Measurements from ENCODE around the gene TAOK3. TPM values are rescaled to one million over a fixed set of nuclear protein-coding genes. Genes with fewer than 3 reads are reported as not detected.
"Not testable (repeated sequence)": the region's sequence is repeated elsewhere in the genome, so short reads cannot be mapped to it uniquely, and the experiment has no call there.

The TAOK3 gene
- total RNA-seq, 2 donors from 2014 or later, result 39.5 to 50.5 TPM

DNA sequence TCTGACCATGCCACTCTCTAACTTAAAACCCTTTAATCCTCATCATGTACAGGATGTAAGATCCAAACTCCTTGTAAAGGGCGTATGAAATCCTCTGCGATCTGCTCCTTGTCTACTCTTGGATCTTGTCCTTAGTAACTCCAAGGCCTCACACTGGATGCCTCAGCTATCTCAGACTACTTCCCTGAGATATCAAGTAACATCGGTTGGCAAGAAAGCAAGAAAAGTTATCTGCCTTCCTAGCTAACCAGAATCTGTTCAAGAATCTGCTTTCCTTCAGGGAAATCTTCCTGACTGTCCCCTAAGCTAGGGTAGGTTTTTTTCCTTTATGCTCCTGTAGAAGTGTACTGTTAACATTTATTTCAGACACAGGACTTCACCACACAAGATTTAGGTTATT lies 82.6 kb downstream of the TAOK3 start:
- Histone ChIP-seq H3K4me3 (no peak overlapping the region), H3K9ac (ENCODE audit: low read depth in 2 of 2, low read length in 2 of 2) (no peak overlapping the region), H3K27ac (no peak overlapping the region), H3K4me1 (no peaks in the 10 kb centered on the region), H3K9me3 (no peaks in the 10 kb centered on the region), H3K36me3 (no peaks in the 10 kb centered on the region), H3K27me3 (no peaks in the 10 kb centered on the region)
- DNase-seq, result no peak
- intact Hi-C loops (cut with DNase I), result no loop called here
- TF ChIP-seq, protein P1, sequence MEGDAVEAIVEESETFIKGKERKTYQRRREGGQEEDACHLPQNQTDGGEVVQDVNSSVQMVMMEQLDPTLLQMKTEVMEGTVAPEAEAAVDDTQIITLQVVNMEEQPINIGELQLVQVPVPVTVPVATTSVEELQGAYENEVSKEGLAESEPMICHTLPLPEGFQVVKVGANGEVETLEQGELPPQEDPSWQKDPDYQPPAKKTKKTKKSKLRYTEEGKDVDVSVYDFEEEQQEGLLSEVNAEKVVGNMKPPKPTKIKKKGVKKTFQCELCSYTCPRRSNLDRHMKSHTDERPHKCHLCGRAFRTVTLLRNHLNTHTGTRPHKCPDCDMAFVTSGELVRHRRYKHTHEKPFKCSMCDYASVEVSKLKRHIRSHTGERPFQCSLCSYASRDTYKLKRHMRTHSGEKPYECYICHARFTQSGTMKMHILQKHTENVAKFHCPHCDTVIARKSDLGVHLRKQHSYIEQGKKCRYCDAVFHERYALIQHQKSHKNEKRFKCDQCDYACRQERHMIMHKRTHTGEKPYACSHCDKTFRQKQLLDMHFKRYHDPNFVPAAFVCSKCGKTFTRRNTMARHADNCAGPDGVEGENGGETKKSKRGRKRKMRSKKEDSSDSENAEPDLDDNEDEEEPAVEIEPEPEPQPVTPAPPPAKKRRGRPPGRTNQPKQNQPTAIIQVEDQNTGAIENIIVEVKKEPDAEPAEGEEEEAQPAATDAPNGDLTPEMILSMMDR (IDR thresholded peaks at IDR 0.05), result no peak

DNA sequence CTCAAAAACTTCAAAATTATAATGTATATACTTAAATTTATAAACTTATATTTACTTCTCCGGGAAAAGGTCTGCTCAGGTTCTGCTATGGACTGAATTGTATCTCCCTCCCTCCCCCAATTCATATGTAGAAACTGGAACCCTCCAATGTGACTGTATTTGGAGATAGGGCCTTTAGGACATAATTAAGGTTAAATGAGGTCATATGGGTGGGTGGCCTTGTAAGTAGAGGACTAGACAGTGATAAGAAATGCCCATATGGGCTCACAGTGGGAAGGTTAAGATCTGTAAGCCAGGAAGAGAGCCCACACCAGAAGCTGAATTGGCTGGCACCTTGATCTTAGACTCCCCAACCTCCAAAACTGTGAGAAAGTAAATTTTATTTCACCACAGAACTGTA lies 84.5 kb downstream of the TAOK3 start:
- no peak for DNase-seq
- intact Hi-C loops (cut with DNase I), result no loop called here
- H3K27me3 ChIP-seq, result no peaks in the 10 kb centered on the region
- H3K4me3 ChIP-seq, result no peak overlapping the region
- no peaks in the 10 kb centered on the region for H3K36me3 ChIP-seq
- H3K9ac ChIP-seq (ENCODE audit: low read depth in 2 of 2, low read length in 2 of 2), result no peak overlapping the region
- H3K4me1 ChIP-seq, result no peaks in the 10 kb centered on the region
- H3K9me3 ChIP-seq, result no peaks in the 10 kb centered on the region
- H3K27ac ChIP-seq, result no peak overlapping the region
- TF ChIP-seq, protein P1 (IDR thresholded peaks at IDR 0.05), result no peak

DNA sequence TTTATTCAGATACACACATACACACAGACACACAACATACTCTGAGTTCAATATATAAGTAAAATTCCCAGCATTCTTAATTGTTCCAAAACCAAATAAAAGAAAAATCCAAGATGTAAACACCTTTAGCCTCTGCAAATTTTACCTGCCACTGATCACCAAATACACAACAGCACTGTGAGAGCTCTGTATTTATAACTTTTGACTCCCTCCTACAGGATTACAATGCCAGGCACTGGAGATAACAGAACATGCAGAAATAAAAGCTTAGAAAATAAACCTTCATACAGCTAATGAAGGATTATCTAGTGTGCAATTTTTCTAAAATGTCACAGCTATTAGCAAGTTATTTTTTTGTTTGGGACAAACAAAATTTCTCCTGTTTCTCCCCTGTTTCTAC lies 85.0 kb downstream of the TAOK3 start:
- intact Hi-C loops (cut with DNase I), result no loop called here
- no peaks in the 10 kb centered on the region for H3K9me3 ChIP-seq
- H3K4me3 ChIP-seq, result no peak overlapping the region
- no peaks in the 10 kb centered on the region for H3K27me3 ChIP-seq
- H3K27ac ChIP-seq, result no peak overlapping the region
- H3K4me1 ChIP-seq, result no peaks in the 10 kb centered on the region
- TF ChIP-seq, protein P1 (IDR thresholded peaks at IDR 0.05), result no peak
- no peaks in the 10 kb centered on the region for H3K36me3 ChIP-seq
- H3K9ac ChIP-seq (ENCODE audit: low read depth in 2 of 2, low read length in 2 of 2), result no peak overlapping the region
- no peak for DNase-seq

DNA sequence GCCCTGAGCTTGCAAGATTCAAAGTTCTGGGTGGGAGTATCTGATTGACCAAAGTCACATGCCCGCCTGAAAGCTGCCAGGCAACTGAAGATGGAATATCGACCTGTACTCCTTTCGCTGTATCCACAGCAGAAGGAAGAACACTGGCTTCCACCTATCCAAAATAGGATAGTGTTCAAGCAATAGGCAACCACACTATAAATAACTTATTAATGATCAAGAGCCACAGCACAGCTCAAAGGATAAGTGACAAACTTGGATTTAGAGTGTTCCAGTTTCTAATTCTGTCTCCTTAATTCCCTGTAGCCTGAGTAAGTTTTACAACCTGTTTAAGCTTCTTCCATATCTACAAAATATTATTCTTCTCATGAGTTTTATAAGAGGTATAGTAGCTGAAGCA lies 89.9 kb downstream of the TAOK3 start:
- no peak for DNase-seq
- no peaks in the 10 kb centered on the region for H3K4me1 ChIP-seq
- intact Hi-C loops (cut with DNase I), result no loop called here
- H3K27ac ChIP-seq, result no peak overlapping the region
- TF ChIP-seq, protein P1 (IDR thresholded peaks at IDR 0.05), result no peak
- no peak overlapping the region for H3K4me3 ChIP-seq
- H3K9ac ChIP-seq (ENCODE audit: low read depth in 2 of 2, low read length in 2 of 2), result no peak overlapping the region
- no peaks in the 10 kb centered on the region for H3K27me3 ChIP-seq
- no peaks in the 10 kb centered on the region for H3K9me3 ChIP-seq
- no peaks in the 10 kb centered on the region for H3K36me3 ChIP-seq

DNA sequence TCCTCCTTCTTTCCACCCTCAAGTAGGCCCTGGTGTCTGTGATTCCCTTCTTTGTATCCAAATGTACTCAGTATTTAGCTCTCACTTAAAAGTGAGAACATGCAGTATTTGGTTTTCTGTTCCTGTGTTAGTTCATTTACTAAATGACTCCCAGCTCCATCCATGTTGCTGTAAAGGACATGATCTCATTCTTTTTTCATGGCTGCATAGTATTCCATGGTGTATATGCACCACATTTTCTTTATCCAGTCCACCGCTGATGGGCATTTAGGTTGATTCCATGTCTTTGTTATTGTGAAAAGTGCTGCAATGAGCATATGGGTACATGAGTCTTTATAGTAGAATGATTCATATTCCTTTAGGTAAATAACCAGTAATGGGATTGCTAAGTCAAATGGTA lies 94.4 kb downstream of the TAOK3 start:
- DNase-seq; H3K4me3 ChIP-seq; H3K9ac ChIP-seq (ENCODE audit: low read depth in 2 of 2, low read length in 2 of 2); H3K27me3 ChIP-seq; intact Hi-C loops (cut with DNase I); H3K27ac ChIP-seq; H3K9me3 ChIP-seq; H3K4me1 ChIP-seq; H3K36me3 ChIP-seq: not testable (repeated sequence)

DNA sequence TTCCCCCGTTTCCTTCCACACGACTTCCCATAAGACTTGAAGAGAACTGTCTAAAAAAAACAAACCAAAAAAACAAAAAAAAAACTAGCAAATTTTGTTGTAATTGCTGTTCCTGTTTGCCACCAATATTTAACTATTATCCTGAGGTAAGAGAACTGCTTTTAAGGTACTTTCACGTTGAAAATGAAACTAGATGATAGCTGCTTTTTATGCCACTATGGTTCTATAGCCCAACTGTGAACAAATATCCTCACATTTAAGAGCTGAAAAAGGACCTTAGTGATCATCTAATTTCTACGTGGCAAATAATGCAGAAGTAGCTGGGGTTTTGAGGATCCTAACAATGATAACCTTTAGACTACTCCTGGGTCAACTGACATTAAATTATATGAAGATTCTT lies 98.6 kb downstream of the TAOK3 start:
- H3K27ac ChIP-seq, result no peak overlapping the region
- H3K9ac ChIP-seq (ENCODE audit: low read depth in 2 of 2, low read length in 2 of 2), result no peak overlapping the region
- H3K27me3 ChIP-seq, result no peaks in the 10 kb centered on the region
- no peak for DNase-seq
- intact Hi-C loops (cut with DNase I), result no loop called here
- TF ChIP-seq, protein P1 (IDR thresholded peaks at IDR 0.05), result no peak
- no peaks in the 10 kb centered on the region for H3K4me1 ChIP-seq
- no peak overlapping the region for H3K4me3 ChIP-seq
- no peaks in the 10 kb centered on the region for H3K9me3 ChIP-seq
- no peaks in the 10 kb centered on the region for H3K36me3 ChIP-seq

All from colonic mucosa (tissue), 4 donors.